HL-60 (cell line): ENCODE measurements around the gene ZNF200.

ENCODE experiments used
- DNase-seq, 2 experiments: peaks; one replicate each; pipeline ENCODE4 v3.0.0-alpha.2; 2010 to 2020; ENCODE audit warnings: low read depth in 1 of 2, low spot score in 1 of 2
- H3K27ac ChIP-seq: fragments of 250-450 bp; sonication (Bioruptor Pico); replicated peaks from 2 replicates; pipeline ENCODE4 v1.5.1; 2020; ENCODE audit warnings: mild to moderate bottlenecking, moderate library complexity
- H3K27me3 ChIP-seq: fragments of 250-450 bp; sonication (Bioruptor Pico); 2 replicates; pipeline ENCODE4 v1.5.1; 2021; ENCODE audit warnings: mild to moderate bottlenecking, moderate library complexity; ENCODE audit not compliant: insufficient read depth, poor library complexity, severe bottlenecking
- H3K4me3 ChIP-seq: replicated peaks from 2 replicates; pipeline ENCODE4 v1.5.1; 2011; ENCODE audit warnings: mild to moderate bottlenecking, control low read depth, low read length; ENCODE audit not compliant: insufficient read depth
- CTCF ChIP-seq: IDR thresholded peaks from one replicate; pipeline ENCODE4 v1.5.1; 2011; ENCODE audit warnings: low read length, control low read depth, inconsistent platforms; ENCODE audit not compliant: insufficient read depth
- GABPA ChIP-seq: IDR thresholded peaks from 2 replicates; pipeline ENCODE4 v1.6.1; 2012; ENCODE audit warnings: low read depth
- POLR2AphosphoS5 ChIP-seq: IDR thresholded peaks from 2 replicates; pipeline ENCODE4 v1.6.1; 2012; ENCODE audit warnings: low read depth
- SPI1 ChIP-seq: IDR thresholded peaks from 2 replicates; pipeline ENCODE4 v1.6.1; 2012; ENCODE audit warnings: low read depth, mild to moderate bottlenecking, borderline replicate concordance
- TF ChIP-seq, protein P1 (sequence below): IDR thresholded peaks from 2 replicates; pipeline ENCODE4 v1.6.1; 2012; ENCODE audit warnings: low read depth; ENCODE audit not compliant: insufficient replicate concordance

The ZNF200 gene

DNA sequence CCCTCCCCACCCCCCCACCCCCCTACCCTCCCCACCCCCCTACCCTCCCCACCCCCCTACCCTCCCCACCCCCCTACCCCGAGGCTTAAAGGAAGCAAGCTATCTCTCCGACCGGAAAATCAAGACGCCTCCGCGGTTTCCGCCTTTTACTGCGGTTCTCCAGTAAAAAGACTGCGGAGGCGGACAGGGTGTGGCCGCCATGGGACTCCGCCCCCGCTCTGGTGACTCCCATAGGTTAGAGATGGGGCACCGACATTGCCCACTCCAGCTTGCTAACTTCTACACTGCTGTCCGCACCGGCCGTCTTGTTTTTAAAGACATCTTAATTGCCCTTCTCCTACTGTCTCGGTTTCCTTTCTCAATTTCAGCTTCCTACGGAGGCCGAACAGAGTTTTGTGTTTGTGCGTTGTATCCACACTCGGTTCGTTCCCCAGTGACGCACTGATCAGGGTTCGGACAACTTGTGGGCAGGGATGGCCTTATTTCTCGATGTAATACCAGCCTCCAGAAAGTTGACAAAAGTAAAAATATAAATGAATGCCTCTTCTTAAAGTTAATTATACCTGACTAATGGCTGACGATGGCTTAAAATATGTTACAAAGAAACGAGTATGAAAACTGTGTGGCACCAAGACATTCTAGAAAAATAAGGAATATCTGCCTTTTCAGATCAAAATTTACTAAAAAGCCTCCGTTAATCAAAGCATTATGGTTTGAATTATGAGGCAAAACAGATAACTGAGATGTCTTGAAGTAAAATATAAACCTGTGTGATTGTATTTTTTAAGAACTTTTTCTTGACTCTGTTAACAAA lies 1.1 kb upstream of the ZNF200 start:
- DNase-seq, result peak; percentile 61 to 85
- Histone ChIP-seq H3K27me3 (no peaks in the 10 kb centered on the region), H3K27ac (peak overlapping the region; percentile 33; the same call in 1 of the 2 replicates), H3K4me3 (no peak overlapping the region)
- TF ChIP-seq GABPA (no peak), POLR2AphosphoS5 (no peak), CTCF (no peak), SPI1 (no peak)
- TF ChIP-seq, protein P1, sequence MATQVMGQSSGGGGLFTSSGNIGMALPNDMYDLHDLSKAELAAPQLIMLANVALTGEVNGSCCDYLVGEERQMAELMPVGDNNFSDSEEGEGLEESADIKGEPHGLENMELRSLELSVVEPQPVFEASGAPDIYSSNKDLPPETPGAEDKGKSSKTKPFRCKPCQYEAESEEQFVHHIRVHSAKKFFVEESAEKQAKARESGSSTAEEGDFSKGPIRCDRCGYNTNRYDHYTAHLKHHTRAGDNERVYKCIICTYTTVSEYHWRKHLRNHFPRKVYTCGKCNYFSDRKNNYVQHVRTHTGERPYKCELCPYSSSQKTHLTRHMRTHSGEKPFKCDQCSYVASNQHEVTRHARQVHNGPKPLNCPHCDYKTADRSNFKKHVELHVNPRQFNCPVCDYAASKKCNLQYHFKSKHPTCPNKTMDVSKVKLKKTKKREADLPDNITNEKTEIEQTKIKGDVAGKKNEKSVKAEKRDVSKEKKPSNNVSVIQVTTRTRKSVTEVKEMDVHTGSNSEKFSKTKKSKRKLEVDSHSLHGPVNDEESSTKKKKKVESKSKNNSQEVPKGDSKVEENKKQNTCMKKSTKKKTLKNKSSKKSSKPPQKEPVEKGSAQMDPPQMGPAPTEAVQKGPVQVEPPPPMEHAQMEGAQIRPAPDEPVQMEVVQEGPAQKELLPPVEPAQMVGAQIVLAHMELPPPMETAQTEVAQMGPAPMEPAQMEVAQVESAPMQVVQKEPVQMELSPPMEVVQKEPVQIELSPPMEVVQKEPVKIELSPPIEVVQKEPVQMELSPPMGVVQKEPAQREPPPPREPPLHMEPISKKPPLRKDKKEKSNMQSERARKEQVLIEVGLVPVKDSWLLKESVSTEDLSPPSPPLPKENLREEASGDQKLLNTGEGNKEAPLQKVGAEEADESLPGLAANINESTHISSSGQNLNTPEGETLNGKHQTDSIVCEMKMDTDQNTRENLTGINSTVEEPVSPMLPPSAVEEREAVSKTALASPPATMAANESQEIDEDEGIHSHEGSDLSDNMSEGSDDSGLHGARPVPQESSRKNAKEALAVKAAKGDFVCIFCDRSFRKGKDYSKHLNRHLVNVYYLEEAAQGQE, result no peak

GRCh38 chr16:3234543-3234856 lies 458 bp downstream of the ZNF200 start:
- peak overlapping the region; percentile 97 for H3K27ac ChIP-seq
- no peak for DNase-seq
- no peak for TF ChIP-seq SPI1
- TF ChIP-seq GABPA, result no peak
- TF ChIP-seq, protein P1, result no peak
- no peak for TF ChIP-seq POLR2AphosphoS5
- no peak for TF ChIP-seq CTCF
- H3K4me3 ChIP-seq, result peak overlapping the region; percentile 65
- no peaks in the 10 kb centered on the region for H3K27me3 ChIP-seq

DNA sequence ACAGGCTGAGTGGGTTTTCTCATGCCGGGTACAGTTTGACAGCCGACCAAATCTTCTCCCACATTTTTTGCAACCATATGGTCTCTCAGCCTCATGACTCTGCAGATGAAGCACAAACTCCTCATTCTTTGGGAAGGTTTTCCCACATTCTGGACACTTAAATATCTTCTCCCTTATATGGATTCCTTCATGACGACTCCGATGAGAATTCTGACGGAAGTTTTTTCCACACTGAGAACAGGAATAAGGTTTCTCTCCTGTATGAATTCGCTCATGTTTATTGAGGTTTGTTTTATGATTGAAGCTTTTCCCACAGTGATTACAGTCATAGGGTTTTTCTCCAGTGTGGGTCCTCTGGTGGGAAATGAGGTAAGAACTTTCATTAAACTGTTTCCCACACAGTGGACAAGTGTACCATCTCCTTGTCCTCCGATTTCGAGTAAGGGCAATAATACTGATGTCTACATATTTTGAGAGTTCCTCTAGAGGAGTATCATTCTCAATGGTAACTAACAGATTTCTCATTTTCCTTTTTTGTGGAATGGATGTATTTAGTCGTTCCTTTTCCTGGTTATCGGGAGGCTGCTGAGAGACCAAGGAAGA lies 10.9 kb downstream of the ZNF200 start:
- no peak for DNase-seq
- H3K4me3 ChIP-seq, result no peak overlapping the region
- H3K27ac ChIP-seq, result no peak overlapping the region
- H3K27me3 ChIP-seq, result no peaks in the 10 kb centered on the region
- TF ChIP-seq SPI1, result no peak
- TF ChIP-seq POLR2AphosphoS5, result no peak; the same call in 1 of the 2 replicates
- TF ChIP-seq, protein P1, result no peak
- TF ChIP-seq CTCF, result no peak
- no peak for TF ChIP-seq GABPA
